Large intestine (tissue), 3 donors: ENCODE measurements around the gene PPP2R5C. TPM values are rescaled to one million over a fixed set of nuclear protein-coding genes. Genes with fewer than 3 reads are reported as not detected.
A peak's percentile ranks its signal among the peaks of the same experiment; 100 is the strongest.

Source experiments
- DNase-seq, 2 donors: peaks; one replicate each; pipeline versions ENCODE4 v3.0.0 to v3.0.0-alpha.2; 2013
- H3K27ac ChIP-seq: one replicate; pipeline ENCODE4 v1.5.1; 2013; ENCODE audit warnings: low read length
- H3K27me3 ChIP-seq: 2 replicates; pipeline ENCODE4 v1.6.1; 2013; ENCODE audit warnings: low read length; ENCODE audit not compliant: control insufficient read depth, insufficient read depth
- H3K36me3 ChIP-seq: 2 replicates; pipeline ENCODE4 v1.6.1; 2013; ENCODE audit warnings: low read length; ENCODE audit not compliant: control insufficient read depth, insufficient read depth
- H3K4me1 ChIP-seq: one replicate; pipeline ENCODE4 v1.6.1; 2013; ENCODE audit warnings: low read length; ENCODE audit not compliant: control insufficient read depth, insufficient read depth
- H3K4me3 ChIP-seq: one replicate; pipeline ENCODE4 v1.5.1; 2013; ENCODE audit warnings: low read length
- H3K9me3 ChIP-seq: one replicate; pipeline ENCODE4 v1.6.1; 2013; ENCODE audit warnings: mild to moderate bottlenecking, low read depth, low read length, moderate library complexity; ENCODE audit not compliant: control insufficient read depth
- WGBS: methylation state at CpG from one replicate; pipeline ENCODE4 v1.1.5; 2013; ENCODE audit warnings: low lambda C conversion rate; ENCODE audit not compliant: insufficient coverage; 5-methylcytosine and 5-hydroxymethylcytosine counted together
- polyA plus RNA-seq: library from polyadenylated mRNA; unstranded; fragments of 120-200 nt; gene quantifications from one replicate; pipeline ENCODE4 v1.2.1, GENCODE V29; 2013

Gene PPP2R5C
- polyA plus RNA-seq, 1 donor: 93.4 TPM

- WGBS: no CpG with 5 or more reads among the region's 7 CpGs
- no peak for DNase-seq
- H3K4me1 ChIP-seq: peaks cover 5% of the 10 kb centered on the region
- H3K4me3 ChIP-seq: no peak overlapping the region
- H3K27me3 ChIP-seq: no peaks in the 10 kb centered on the region
- H3K36me3 ChIP-seq: peaks cover 4% of the 10 kb centered on the region
- H3K27ac ChIP-seq: no peak overlapping the region
- H3K9me3 ChIP-seq: no peaks in the 10 kb centered on the region
Observed at GRCh38 chr14:101767618-101768362, 6.3 kb downstream of the PPP2R5C start.

- Histone ChIP-seq H3K27ac (no peak overlapping the region), H3K4me1 (no peaks in the 10 kb centered on the region), H3K36me3 (peaks cover 4% of the 10 kb centered on the region), H3K27me3 (no peaks in the 10 kb centered on the region), H3K4me3 (no peak overlapping the region), H3K9me3 (no peaks in the 10 kb centered on the region)
- no peak for DNase-seq
- WGBS: no CpG with 5 or more reads among the region's 3 CpGs
Observed at GRCh38 chr14:101770183-101770582, 8.7 kb downstream of the PPP2R5C start.

- no peak overlapping the region for H3K27ac ChIP-seq
Observed at GRCh38 chr14:101772770-101773169, 11.3 kb downstream of the PPP2R5C start.

GRCh38 chr14:101773378-101773777 is 11.9 kb downstream of the PPP2R5C start:
- WGBS: no CpG with 5 or more reads among the region's 2 CpGs

More at GRCh38 chr14:101772770-101773169, 11.3 kb downstream of the PPP2R5C start:
- no peak overlapping the region for H3K4me3 ChIP-seq
- no CpG with 5 or more reads among the region's 8 CpGs for WGBS
- no peaks in the 10 kb centered on the region for H3K9me3 ChIP-seq
- no peaks in the 10 kb centered on the region for H3K36me3 ChIP-seq
- H3K4me1 ChIP-seq: no peaks in the 10 kb centered on the region
- DNase-seq: no peak
- no peaks in the 10 kb centered on the region for H3K27me3 ChIP-seq

GRCh38 chr14:101774006-101774795 is 12.7 kb downstream of the PPP2R5C start:
- Histone ChIP-seq H3K4me3 (no peak overlapping the region), H3K4me1 (no peaks in the 10 kb centered on the region), H3K27me3 (peaks cover 5% of the 10 kb centered on the region), H3K27ac (no peak overlapping the region), H3K36me3 (no peaks in the 10 kb centered on the region), H3K9me3 (no peaks in the 10 kb centered on the region)
- WGBS: no CpG with 5 or more reads among the region's 7 CpGs
- no peak for DNase-seq

More at GRCh38 chr14:101773378-101773777, 11.9 kb downstream of the PPP2R5C start:
- Histone ChIP-seq H3K4me1 (no peaks in the 10 kb centered on the region), H3K27ac (no peak overlapping the region), H3K9me3 (no peaks in the 10 kb centered on the region), H3K4me3 (no peak overlapping the region), H3K36me3 (no peaks in the 10 kb centered on the region), H3K27me3 (no peaks in the 10 kb centered on the region)
- no peak for DNase-seq

- Histone ChIP-seq H3K4me3 (no peak overlapping the region), H3K27ac (no peak overlapping the region), H3K4me1 (no peaks in the 10 kb centered on the region), H3K9me3 (no peaks in the 10 kb centered on the region), H3K27me3 (peaks cover 11% of the 10 kb centered on the region), H3K36me3 (no peaks in the 10 kb centered on the region)
- 67% methylated on average over 1 of the region's 8 CpGs for WGBS
- DNase-seq: no peak
Observed at GRCh38 chr14:101774814-101775213, 13.3 kb downstream of the PPP2R5C start.

GRCh38 chr14:101775826-101776225 is 14.3 kb downstream of the PPP2R5C start:
- H3K36me3 ChIP-seq: no peaks in the 10 kb centered on the region
- no peaks in the 10 kb centered on the region for H3K4me1 ChIP-seq

GRCh38 chr14:101776344-101776743 is 14.8 kb downstream of the PPP2R5C start:
- Histone ChIP-seq H3K36me3 (no peaks in the 10 kb centered on the region), H3K9me3 (no peaks in the 10 kb centered on the region), H3K27ac (no peak overlapping the region), H3K27me3 (peaks cover 26% of the 10 kb centered on the region), H3K4me3 (no peak overlapping the region), H3K4me1 (no peaks in the 10 kb centered on the region)
- 70% methylated on average over 2 of the region's 6 CpGs for WGBS
- no peak for DNase-seq

More at GRCh38 chr14:101775826-101776225, 14.3 kb downstream of the PPP2R5C start:
- Histone ChIP-seq H3K27me3 (peaks cover 21% of the 10 kb centered on the region), H3K27ac (no peak overlapping the region), H3K4me3 (no peak overlapping the region), H3K9me3 (no peaks in the 10 kb centered on the region)
- no CpG with 5 or more reads among the region's 10 CpGs for WGBS
- DNase-seq: no peak

GRCh38 chr14:101780390-101780789 is 18.9 kb downstream of the PPP2R5C start:
- H3K4me3 ChIP-seq: no peak overlapping the region

GRCh38 chr14:101780887-101781239 is 19.4 kb downstream of the PPP2R5C start:
- DNase-seq: peak in 1 of 2 donors; percentile 14
- Histone ChIP-seq H3K27ac (no peak overlapping the region), H3K4me1 (no peaks in the 10 kb centered on the region), H3K4me3 (peak overlapping the region; percentile 13), H3K36me3 (peaks cover 2% of the 10 kb centered on the region), H3K9me3 (no peaks in the 10 kb centered on the region), H3K27me3 (peaks cover 31% of the 10 kb centered on the region)
- WGBS: no CpG with 5 or more reads among the region's 15 CpGs

More at GRCh38 chr14:101780390-101780789, 18.9 kb downstream of the PPP2R5C start:
- no peak for DNase-seq
- Histone ChIP-seq H3K36me3 (peaks cover 2% of the 10 kb centered on the region), H3K27ac (no peak overlapping the region), H3K9me3 (no peaks in the 10 kb centered on the region), H3K27me3 (peaks cover 31% of the 10 kb centered on the region), H3K4me1 (no peaks in the 10 kb centered on the region)
- no CpG with 5 or more reads among the region's 11 CpGs for WGBS
